ENCODE results near the gene SMARCA1. TPM values are rescaled to one million over a fixed set of nuclear protein-coding genes. Genes with fewer than 3 reads are reported as not detected.
A peak's percentile ranks its signal among the peaks of the same experiment; 100 is the strongest.

Gene SMARCA1
- total RNA-seq, 1 donor from 2014 or later, result 123 TPM

DNA sequence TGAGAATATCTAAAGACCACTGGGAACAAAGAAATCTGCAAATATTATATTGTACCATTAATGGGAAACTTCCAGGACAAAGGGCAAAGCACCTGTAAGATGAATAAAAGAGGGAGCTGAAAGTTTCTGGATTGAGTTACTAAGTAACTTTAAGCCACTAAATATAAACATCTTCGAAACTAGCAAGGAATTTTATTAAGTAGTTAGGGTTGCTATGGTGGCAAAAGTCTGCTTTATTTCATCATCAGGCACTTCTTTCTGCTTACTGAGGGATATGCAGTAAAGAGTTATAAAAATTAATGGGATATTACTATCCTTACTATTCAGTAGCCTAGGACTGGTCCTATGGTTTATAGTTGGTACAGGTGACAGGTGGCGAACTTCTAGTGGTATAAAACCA, 33.0 kb downstream of the SMARCA1 start:
- TF ChIP-seq, protein P1, sequence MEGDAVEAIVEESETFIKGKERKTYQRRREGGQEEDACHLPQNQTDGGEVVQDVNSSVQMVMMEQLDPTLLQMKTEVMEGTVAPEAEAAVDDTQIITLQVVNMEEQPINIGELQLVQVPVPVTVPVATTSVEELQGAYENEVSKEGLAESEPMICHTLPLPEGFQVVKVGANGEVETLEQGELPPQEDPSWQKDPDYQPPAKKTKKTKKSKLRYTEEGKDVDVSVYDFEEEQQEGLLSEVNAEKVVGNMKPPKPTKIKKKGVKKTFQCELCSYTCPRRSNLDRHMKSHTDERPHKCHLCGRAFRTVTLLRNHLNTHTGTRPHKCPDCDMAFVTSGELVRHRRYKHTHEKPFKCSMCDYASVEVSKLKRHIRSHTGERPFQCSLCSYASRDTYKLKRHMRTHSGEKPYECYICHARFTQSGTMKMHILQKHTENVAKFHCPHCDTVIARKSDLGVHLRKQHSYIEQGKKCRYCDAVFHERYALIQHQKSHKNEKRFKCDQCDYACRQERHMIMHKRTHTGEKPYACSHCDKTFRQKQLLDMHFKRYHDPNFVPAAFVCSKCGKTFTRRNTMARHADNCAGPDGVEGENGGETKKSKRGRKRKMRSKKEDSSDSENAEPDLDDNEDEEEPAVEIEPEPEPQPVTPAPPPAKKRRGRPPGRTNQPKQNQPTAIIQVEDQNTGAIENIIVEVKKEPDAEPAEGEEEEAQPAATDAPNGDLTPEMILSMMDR (IDR thresholded peaks at IDR 0.05), result no peak
- Mint-ChIP-seq H3K4me1 (ENCODE audit: low read depth) (no peaks in the 10 kb centered on the region), H3K27me3 (ENCODE audit: low read depth) (no peaks in the 10 kb centered on the region), H3K27ac (ENCODE audit: unreplicated experiment) (no peak overlapping the region), H3K4me3 (ENCODE audit: unreplicated experiment) (no peak overlapping the region), H3K9me3 (ENCODE audit: low read depth) (no peaks in the 10 kb centered on the region), H3K36me3 (ENCODE audit: low read depth) (peaks cover 35% of the 10 kb centered on the region)
- DNase-seq (ENCODE audit: low spot score), result no peak

DNA sequence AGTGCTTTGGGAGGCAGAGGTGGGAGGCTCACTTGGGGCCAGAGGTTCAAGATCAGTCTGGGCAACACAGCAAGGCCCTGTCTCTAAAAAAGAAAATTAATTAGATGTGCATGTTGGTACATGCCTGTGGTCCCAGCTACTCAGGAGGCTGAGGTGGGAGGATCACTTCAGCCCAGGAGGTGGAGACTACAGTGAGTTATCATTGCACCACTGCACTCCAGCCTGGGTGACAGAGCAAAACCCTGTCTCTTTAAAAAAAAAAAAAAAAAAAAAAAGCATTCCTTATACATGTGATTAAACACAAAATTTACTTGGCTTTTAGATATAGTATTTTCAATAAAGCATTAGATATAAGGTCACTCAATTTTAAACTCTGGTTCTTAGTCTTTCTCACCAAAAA, 34.9 kb downstream of the SMARCA1 start:
- TF ChIP-seq, protein P1 (IDR thresholded peaks at IDR 0.05), result no peak
- no peak for DNase-seq (ENCODE audit: low spot score)
- H3K27me3 Mint-ChIP-seq (ENCODE audit: low read depth), result no peaks in the 10 kb centered on the region
- H3K9me3 Mint-ChIP-seq (ENCODE audit: low read depth), result no peaks in the 10 kb centered on the region
- no peak overlapping the region for H3K4me3 Mint-ChIP-seq (ENCODE audit: unreplicated experiment)
- no peak overlapping the region for H3K27ac Mint-ChIP-seq (ENCODE audit: unreplicated experiment)
- H3K36me3 Mint-ChIP-seq (ENCODE audit: low read depth), result peaks cover 38% of the 10 kb centered on the region
- H3K4me1 Mint-ChIP-seq (ENCODE audit: low read depth), result no peaks in the 10 kb centered on the region

DNA sequence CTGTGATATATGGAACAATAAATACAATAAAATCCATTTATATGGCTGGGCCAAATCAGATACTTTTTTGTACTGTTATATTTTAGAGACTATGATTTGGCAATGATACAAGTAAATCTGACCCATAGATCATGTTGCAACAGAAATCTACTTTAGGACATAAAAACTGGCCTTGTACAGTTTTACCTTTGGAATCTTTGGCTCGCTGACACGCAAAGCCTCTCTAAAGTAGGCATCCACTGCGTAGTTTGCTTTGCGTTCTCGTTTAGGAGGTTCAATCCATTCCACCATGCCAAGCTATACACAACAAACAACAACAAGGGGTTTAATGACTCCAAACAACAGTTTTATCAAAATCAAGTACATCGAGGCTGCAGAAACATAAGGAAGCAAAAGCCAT, 42.4 kb downstream of the SMARCA1 start:
- TF ChIP-seq, protein P1 (IDR thresholded peaks at IDR 0.05), result no peak
- peaks cover 28% of the 10 kb centered on the region for H3K36me3 Mint-ChIP-seq (ENCODE audit: low read depth)
- H3K27me3 Mint-ChIP-seq (ENCODE audit: low read depth), result no peaks in the 10 kb centered on the region

DNA sequence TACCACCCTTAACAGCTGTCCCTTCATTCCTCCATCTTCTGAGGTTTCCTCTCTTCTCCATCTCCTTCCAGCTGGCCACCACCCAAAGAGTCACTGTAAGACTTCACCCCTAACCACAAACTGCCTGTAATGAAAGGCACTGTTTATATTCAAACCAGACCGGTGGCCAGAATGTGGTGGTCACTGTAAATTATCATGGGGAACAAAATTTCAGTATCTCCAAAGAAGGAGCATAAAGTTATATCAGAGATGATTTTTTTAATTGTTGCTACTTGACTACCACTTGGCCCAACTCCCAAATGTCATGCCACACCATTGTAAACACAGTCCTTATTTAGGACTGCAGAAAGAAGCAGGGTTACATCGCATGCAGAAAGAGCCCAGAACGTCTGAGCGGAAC, 44.8 kb downstream of the SMARCA1 start:
- Mint-ChIP-seq H3K4me1 (ENCODE audit: low read depth) (peaks cover 11% of the 10 kb centered on the region), H3K27me3 (ENCODE audit: low read depth) (no peaks in the 10 kb centered on the region), H3K36me3 (ENCODE audit: low read depth) (peaks cover 24% of the 10 kb centered on the region), H3K9me3 (ENCODE audit: low read depth) (no peaks in the 10 kb centered on the region), H3K4me3 (ENCODE audit: unreplicated experiment) (no peak overlapping the region), H3K27ac (ENCODE audit: unreplicated experiment) (peak overlapping the region; percentile 50)
- no peak for DNase-seq (ENCODE audit: low spot score)
- TF ChIP-seq, protein P1 (IDR thresholded peaks at IDR 0.05), result no peak

More for the DNA sequence above, 42.4 kb downstream of the SMARCA1 start:
- Mint-ChIP-seq H3K27ac (ENCODE audit: unreplicated experiment) (no peak overlapping the region), H3K4me3 (ENCODE audit: unreplicated experiment) (no peak overlapping the region), H3K9me3 (ENCODE audit: low read depth) (no peaks in the 10 kb centered on the region), H3K4me1 (ENCODE audit: low read depth) (peaks cover 6% of the 10 kb centered on the region)
- DNase-seq (ENCODE audit: low spot score), result no peak

DNA sequence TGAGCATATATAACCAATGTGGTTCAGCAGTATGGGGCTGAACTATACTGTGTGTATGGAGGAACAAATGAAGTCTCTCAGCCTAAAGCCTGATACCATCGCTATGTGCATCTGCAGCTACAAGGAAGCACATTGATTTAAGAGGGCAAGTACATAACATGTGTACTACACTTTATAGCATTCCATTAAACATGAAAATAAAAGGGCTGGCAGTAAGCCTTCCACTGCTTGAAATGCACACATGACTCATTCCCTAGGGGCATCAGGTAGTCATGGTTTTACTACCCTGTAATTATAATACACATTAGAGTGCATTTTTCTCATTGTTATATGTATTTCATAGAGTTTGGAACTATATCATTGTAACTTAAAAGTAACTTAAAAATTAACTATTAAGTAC, 51.2 kb downstream of the SMARCA1 start:
- H3K36me3 Mint-ChIP-seq (ENCODE audit: low read depth), result peaks cover 24% of the 10 kb centered on the region
- DNase-seq (ENCODE audit: low spot score), result no peak
- H3K4me1 Mint-ChIP-seq (ENCODE audit: low read depth), result peaks cover 17% of the 10 kb centered on the region
- no peak overlapping the region for H3K27ac Mint-ChIP-seq (ENCODE audit: unreplicated experiment)
- no peaks in the 10 kb centered on the region for H3K27me3 Mint-ChIP-seq (ENCODE audit: low read depth)
- no peak overlapping the region for H3K4me3 Mint-ChIP-seq (ENCODE audit: unreplicated experiment)
- TF ChIP-seq, protein P1 (IDR thresholded peaks at IDR 0.05), result no peak
- no peaks in the 10 kb centered on the region for H3K9me3 Mint-ChIP-seq (ENCODE audit: low read depth)

All from chondrocyte (in vitro differentiated cells).